GM23248 (cell line): ENCODE measurements around the gene GYS1.

ENCODE experiments used
- EZH2 ChIP-seq: fragments of 200-600 bp; sonication (generic); IDR thresholded peaks from 2 replicates; pipeline ENCODE4 v1.6.1; 2018; ENCODE audit warnings: antibody characterized with exemption, mild to moderate bottlenecking; ENCODE audit not compliant: insufficient read depth, poor library complexity, severe bottlenecking
- EZH2phosphoT487 ChIP-seq: fragments of 200-600 bp; sonication (generic); IDR thresholded peaks from 2 replicates; pipeline ENCODE4 v1.6.1; 2018; ENCODE audit warnings: antibody characterized with exemption, moderate library complexity, mild to moderate bottlenecking, low read depth; ENCODE audit not compliant: insufficient read depth

DNA sequence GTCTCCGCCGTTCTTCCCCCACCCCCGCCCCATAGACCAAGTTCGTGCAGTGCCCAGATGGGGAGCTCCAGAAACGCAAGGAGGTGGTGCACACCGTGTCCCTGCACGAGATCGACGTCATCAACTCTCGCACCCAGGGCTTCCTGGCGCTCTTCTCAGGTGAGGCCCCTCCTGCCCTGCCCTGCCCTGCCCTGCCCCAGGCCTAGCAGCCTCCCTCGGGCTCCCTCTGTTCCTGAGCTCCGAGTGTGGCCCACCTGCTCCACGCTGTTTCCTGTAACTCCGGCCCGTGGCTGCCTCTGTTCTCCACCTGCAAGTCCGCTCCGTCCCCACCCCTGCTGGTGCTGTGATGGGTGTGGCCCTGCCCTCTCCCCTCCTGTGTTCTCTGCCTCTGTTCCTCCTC lies 17.3 kb upstream of the GYS1 start:
- TF ChIP-seq EZH2phosphoT487 (no peak), EZH2 (no peak)
